ENCODE measurements around the gene RUNX1. TPM values are rescaled to one million over a fixed set of nuclear protein-coding genes. Genes with fewer than 3 reads are reported as not detected.

RUNX1 gene
- polyA plus RNA-seq, 1 of the 3 experiments (the other 2 are of a cell fraction): 17.1 TPM

DNA sequence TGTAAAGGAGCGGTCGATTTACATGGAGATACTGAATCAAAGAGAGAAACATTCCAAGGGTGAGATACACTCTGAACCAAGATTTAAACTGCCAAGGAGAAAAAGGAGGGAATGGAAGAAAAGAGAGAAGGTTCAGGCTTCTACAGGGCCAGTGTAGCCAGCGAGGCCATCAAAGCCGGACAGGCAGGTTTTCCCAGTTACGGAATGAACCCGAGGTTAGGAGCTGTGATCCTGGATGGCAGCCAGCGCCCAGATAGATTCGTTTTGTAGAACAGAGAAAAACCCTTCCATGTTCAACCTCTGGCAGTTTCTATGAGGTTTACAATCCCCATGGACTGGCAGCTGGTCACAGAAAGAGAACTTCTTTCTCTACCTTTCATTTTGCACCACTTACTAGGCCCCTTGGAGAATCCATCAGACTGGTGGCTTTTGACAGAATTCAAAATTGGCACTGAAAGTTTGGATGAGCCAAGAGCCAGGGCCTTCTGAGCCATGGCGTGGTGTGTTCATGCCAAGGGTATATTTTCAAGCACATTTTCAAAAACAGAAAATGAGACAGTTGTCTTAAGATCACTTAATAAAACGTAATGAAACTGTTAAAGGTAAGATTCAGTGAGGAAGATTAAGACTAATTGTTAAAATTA lies 171.5 kb downstream of the RUNX1 start (continued):
- no peak for TF ChIP-seq CHD2 (IDR thresholded peaks at IDR 0.05; ENCODE audit: low read length, partially characterized antibody)
- TF ChIP-seq, protein P1, sequence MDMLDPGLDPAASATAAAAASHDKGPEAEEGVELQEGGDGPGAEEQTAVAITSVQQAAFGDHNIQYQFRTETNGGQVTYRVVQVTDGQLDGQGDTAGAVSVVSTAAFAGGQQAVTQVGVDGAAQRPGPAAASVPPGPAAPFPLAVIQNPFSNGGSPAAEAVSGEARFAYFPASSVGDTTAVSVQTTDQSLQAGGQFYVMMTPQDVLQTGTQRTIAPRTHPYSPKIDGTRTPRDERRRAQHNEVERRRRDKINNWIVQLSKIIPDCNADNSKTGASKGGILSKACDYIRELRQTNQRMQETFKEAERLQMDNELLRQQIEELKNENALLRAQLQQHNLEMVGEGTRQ (IDR thresholded peaks at IDR 0.05; ENCODE audit: borderline replicate concordance, low read depth, low read length): no peak
- TF ChIP-seq, protein P2, sequence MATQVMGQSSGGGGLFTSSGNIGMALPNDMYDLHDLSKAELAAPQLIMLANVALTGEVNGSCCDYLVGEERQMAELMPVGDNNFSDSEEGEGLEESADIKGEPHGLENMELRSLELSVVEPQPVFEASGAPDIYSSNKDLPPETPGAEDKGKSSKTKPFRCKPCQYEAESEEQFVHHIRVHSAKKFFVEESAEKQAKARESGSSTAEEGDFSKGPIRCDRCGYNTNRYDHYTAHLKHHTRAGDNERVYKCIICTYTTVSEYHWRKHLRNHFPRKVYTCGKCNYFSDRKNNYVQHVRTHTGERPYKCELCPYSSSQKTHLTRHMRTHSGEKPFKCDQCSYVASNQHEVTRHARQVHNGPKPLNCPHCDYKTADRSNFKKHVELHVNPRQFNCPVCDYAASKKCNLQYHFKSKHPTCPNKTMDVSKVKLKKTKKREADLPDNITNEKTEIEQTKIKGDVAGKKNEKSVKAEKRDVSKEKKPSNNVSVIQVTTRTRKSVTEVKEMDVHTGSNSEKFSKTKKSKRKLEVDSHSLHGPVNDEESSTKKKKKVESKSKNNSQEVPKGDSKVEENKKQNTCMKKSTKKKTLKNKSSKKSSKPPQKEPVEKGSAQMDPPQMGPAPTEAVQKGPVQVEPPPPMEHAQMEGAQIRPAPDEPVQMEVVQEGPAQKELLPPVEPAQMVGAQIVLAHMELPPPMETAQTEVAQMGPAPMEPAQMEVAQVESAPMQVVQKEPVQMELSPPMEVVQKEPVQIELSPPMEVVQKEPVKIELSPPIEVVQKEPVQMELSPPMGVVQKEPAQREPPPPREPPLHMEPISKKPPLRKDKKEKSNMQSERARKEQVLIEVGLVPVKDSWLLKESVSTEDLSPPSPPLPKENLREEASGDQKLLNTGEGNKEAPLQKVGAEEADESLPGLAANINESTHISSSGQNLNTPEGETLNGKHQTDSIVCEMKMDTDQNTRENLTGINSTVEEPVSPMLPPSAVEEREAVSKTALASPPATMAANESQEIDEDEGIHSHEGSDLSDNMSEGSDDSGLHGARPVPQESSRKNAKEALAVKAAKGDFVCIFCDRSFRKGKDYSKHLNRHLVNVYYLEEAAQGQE (IDR thresholded peaks at IDR 0.05; ENCODE audit: low read depth, low read length): no peak
- TF ChIP-seq POLR2AphosphoS5 (IDR thresholded peaks at IDR 0.05; ENCODE audit: low read depth, low read length): no peak
- TF ChIP-seq, protein P3, sequence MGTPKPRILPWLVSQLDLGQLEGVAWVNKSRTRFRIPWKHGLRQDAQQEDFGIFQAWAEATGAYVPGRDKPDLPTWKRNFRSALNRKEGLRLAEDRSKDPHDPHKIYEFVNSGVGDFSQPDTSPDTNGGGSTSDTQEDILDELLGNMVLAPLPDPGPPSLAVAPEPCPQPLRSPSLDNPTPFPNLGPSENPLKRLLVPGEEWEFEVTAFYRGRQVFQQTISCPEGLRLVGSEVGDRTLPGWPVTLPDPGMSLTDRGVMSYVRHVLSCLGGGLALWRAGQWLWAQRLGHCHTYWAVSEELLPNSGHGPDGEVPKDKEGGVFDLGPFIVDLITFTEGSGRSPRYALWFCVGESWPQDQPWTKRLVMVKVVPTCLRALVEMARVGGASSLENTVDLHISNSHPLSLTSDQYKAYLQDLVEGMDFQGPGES (IDR thresholded peaks at IDR 0.05; ENCODE audit: low read depth, low read length): no peak
- TF ChIP-seq, protein P4, sequence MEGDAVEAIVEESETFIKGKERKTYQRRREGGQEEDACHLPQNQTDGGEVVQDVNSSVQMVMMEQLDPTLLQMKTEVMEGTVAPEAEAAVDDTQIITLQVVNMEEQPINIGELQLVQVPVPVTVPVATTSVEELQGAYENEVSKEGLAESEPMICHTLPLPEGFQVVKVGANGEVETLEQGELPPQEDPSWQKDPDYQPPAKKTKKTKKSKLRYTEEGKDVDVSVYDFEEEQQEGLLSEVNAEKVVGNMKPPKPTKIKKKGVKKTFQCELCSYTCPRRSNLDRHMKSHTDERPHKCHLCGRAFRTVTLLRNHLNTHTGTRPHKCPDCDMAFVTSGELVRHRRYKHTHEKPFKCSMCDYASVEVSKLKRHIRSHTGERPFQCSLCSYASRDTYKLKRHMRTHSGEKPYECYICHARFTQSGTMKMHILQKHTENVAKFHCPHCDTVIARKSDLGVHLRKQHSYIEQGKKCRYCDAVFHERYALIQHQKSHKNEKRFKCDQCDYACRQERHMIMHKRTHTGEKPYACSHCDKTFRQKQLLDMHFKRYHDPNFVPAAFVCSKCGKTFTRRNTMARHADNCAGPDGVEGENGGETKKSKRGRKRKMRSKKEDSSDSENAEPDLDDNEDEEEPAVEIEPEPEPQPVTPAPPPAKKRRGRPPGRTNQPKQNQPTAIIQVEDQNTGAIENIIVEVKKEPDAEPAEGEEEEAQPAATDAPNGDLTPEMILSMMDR (IDR thresholded peaks at IDR 0.05): no peak
- TF ChIP-seq YY1 (IDR thresholded peaks at IDR 0.05; ENCODE audit: low read depth): no peak

DNA sequence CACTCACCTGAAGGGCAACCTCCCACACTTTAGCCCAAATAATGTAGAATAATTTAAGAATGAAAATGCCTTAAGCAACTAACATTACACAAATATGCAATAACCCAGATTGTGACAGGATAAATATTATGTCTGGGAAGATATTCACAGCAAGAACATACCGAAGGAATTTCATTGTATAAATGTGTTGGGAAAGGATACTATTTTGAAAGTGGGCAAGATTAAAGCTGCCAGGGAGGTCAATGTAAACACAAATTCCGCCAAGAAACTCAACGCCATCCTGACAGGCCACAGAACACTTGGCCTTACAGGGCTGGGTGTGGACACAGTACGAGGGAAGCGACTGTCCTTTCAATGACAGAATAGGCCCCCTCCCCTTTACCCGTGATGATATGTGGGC lies 173.3 kb downstream of the RUNX1 start:
- peaks cover 59% of the 10 kb centered on the region for H4K20me1 ChIP-seq (ENCODE audit: insufficient read depth)
- H3K79me2 ChIP-seq (ENCODE audit: insufficient read depth): peaks cover 100% of the 10 kb centered on the region
- no peak overlapping the region for H3K9ac ChIP-seq
- TF ChIP-seq RXRA (IDR thresholded peaks at IDR 0.05; ENCODE audit: borderline replicate concordance, low read depth): no peak
- no peak for TF ChIP-seq TAF1 (IDR thresholded peaks at IDR 0.05; ENCODE audit: borderline replicate concordance, low read depth, low read length)
- peaks cover 53 to 80% of the 10 kb centered on the region in 2 experiments for H3K36me3 ChIP-seq (replicated peaks in 1 of 2; ENCODE audit: control insufficient read depth in 1 of 2, insufficient read depth in 2 of 2, low read length in 1 of 2)
- no peak for DNase-seq
- peaks cover 14% of the 10 kb centered on the region for H3F3A ChIP-seq (replicated peaks; ENCODE audit: insufficient read depth)
- CTCF ChIA-PET: interaction anchor here (0.9 to 1.3 kb wide), 2 partner anchors 19 to 130 kb away, joined by 3 read pairs; no protein-coding TSS in a partner anchor
- H3K4me3 ChIP-seq (ENCODE audit: low read depth in 2 of 2, low read length in 1 of 2): no peak overlapping the region
- no peaks in the 10 kb centered on the region for H3K27me3 ChIP-seq (ENCODE audit: insufficient read depth)
- H3K27ac ChIP-seq (ENCODE audit: low read depth in 2 of 2, low read length in 1 of 2): no peak overlapping the region
- POLR2A ChIA-PET: no interaction called here
- H3K4me2 ChIP-seq: no peak overlapping the region
- 94% methylated on average over 6 of the region's 6 CpGs for WGBS (ENCODE audit: low lambda C conversion rate)
- no peaks in the 10 kb centered on the region for H3K9me3 ChIP-seq
- no peak overlapping the region for H2AFZ ChIP-seq (ENCODE audit: low read depth)
- peaks cover 4 to 8% of the 10 kb centered on the region in 2 experiments; a peak in 1 of 4 replicates for H3K4me1 ChIP-seq (ENCODE audit: control insufficient read depth in 1 of 2, insufficient read depth in 2 of 2, low read depth in 1 of 2, low read length in 1 of 2)
- no peaks in the 10 kb centered on the region for H3K9me2 ChIP-seq
